ENCODE measurements around the gene LRP3. TPM values are rescaled to one million over a fixed set of nuclear protein-coding genes. Genes with fewer than 3 reads are reported as not detected.

The LRP3 gene
- total and polyA plus RNA-seq, 2 experiments from 2014 or later: 3.5 to 62.7 TPM

- no peak for TF ChIP-seq REST (IDR thresholded peaks at IDR 0.05; ENCODE audit: unreplicated experiment)
Observed at GRCh38 chr19:33248104-33248503, 54.0 kb downstream of the LRP3 start (continued).

- DNase-seq (ENCODE audit: low spot score) (no peak), ATAC-seq (peak; percentile 31)
- Histone ChIP-seq H2AFZ (no peak overlapping the region), H3K4me2 (no peak overlapping the region), H3F3A (replicated peaks; ENCODE audit: low read depth) (no peaks in the 10 kb centered on the region), H3K9me2 (ENCODE audit: insufficient read depth) (no peaks in the 10 kb centered on the region), H3K4me3 (no peak overlapping the region), H3K27me3 (ENCODE audit: insufficient read depth) (no peaks in the 10 kb centered on the region), H3K36me3 (ENCODE audit: insufficient read depth) (peaks cover 6% of the 10 kb centered on the region; the same call in 1 of the 2 replicates), H3K4me1 (ENCODE audit: insufficient read depth) (no peaks in the 10 kb centered on the region), H4K20me1 (replicated peaks; ENCODE audit: insufficient read depth) (no peaks in the 10 kb centered on the region), H3K79me2 (replicated peaks; ENCODE audit: insufficient read depth) (no peaks in the 10 kb centered on the region), H3K27ac (ENCODE audit: low read depth) (no peak overlapping the region)
- H3K4me1 Mint-ChIP-seq: peaks cover 2% of the 10 kb centered on the region; the same call in 1 of the 3 replicates
- no peak overlapping the region for H3K27ac Mint-ChIP-seq
- H3K9me3 Mint-ChIP-seq: peaks cover 18% of the 10 kb centered on the region
- H3K27me3 Mint-ChIP-seq (ENCODE audit: insufficient read depth, low read depth, poor library complexity): peaks cover 4% of the 10 kb centered on the region
- H3K4me3 Mint-ChIP-seq: no peak overlapping the region
- H3K36me3 Mint-ChIP-seq (ENCODE audit: low read depth): no peaks in the 10 kb centered on the region; the same call in 2 of the 3 replicates
- TF ChIP-seq JUNB (IDR thresholded peaks at IDR 0.05; ENCODE audit: unreplicated experiment) (no peak), ZNF331 (CRISPR knock-in tag; IDR thresholded peaks at IDR 0.05; ENCODE audit: low read depth) (no peak), REST (IDR thresholded peaks at IDR 0.05; ENCODE audit: unreplicated experiment) (no peak), ETS1 (IDR thresholded peaks at IDR 0.05) (no peak), ZNF114 (CRISPR knock-in tag; IDR thresholded peaks at IDR 0.05) (no peak), CTCF (conservative IDR thresholded peaks at IDR 0.05; ENCODE audit: low read depth in 2 of 2) (no peak), STAT1 (IDR thresholded peaks at IDR 0.05; ENCODE audit: unreplicated experiment) (no peak), NANOG (IDR thresholded peaks at IDR 0.05; ENCODE audit: borderline replicate concordance) (no peak)
Observed at GRCh38 chr19:33248553-33248953, 54.4 kb downstream of the LRP3 start.
